Esophagus squamous epithelium (tissue), 5 donors: ENCODE data around the gene RANBP3. TPM values are rescaled to one million over a fixed set of nuclear protein-coding genes. Genes with fewer than 3 reads are reported as not detected.

ENCODE experiments used
- DNase-seq: peaks from one replicate; lab custom pipeline; 2025; lab: John Stamatoyannopoulos, UW
- H3K27ac ChIP-seq, 4 donors: fragments of 200-600 bp; sonication (generic); one replicate each; pipeline ENCODE4 v1.5.1; 2016 to 2019; ENCODE audit warnings: mild to moderate bottlenecking in 1 of 4
- H3K27me3 ChIP-seq, 4 donors: fragments of 200-600 bp; sonication (generic); 1 replicate in 3 of 4; 2 replicates in 1 of 4; pipeline versions ENCODE4 v1.5.1 to v1.6.0; 2017 to 2021; ENCODE audit warnings: antibody characterized with exemption in 1 of 4
- H3K36me3 ChIP-seq, 3 donors: fragments of 200-600 bp; sonication (generic); one replicate each; pipeline ENCODE4 v1.5.1; 2016 to 2019
- H3K4me1 ChIP-seq, 3 donors: fragments of 200-600 bp; sonication (generic); one replicate each; pipeline ENCODE4 v1.5.1; 2017 to 2019
- H3K4me3 ChIP-seq, 4 donors: fragments of 200-600 bp; sonication (generic); 1 replicate in 3 of 4; 2 replicates in 1 of 4; pipeline ENCODE4 v1.5.1; 2016 to 2019; ENCODE audit warnings: mild to moderate bottlenecking in 2 of 4, moderate library complexity in 1 of 4
- H3K9me3 ChIP-seq, 3 donors: fragments of 200-600 bp; sonication (generic); one replicate each; pipeline ENCODE4 v1.5.1; 2016 to 2019
- POLR2A ChIP-seq, 4 donors: fragments of 450-650 bp; IDR thresholded peaks; one replicate each; pipeline ENCODE4 v1.6.1; 2017; ENCODE audit warnings: antibody characterized with exemption in 4 of 4, mild to moderate bottlenecking in 4 of 4, moderate library complexity in 3 of 4
- WGBS, 2 donors: methylation state at CpG; one replicate each; pipeline ENCODE4 v1.1.5; 2018; 5-methylcytosine and 5-hydroxymethylcytosine counted together
- intact Hi-C: fragments of 100-400 bp; cut with DNase I; formaldehyde crosslinking; loops from one replicate; pipeline ENCODE4 v1.15.0; 2022
- total RNA-seq, 4 donors: library from RNA; depleted of rRNA; stranded (reverse); fragments of >200 nt; gene quantifications; one replicate each; pipeline ENCODE4 v1.1.0, GENCODE V29; 2016
- TF ChIP-seq, protein P1 (sequence below), 6 experiments: fragments of 450-650 bp in 4 of 6; fragments of 200-600 bp in 2 of 6; sonication (generic) in 2 of 6; IDR thresholded peaks; one replicate each; pipeline ENCODE4 v1.5.1; 2016 to 2019; ENCODE audit warnings: antibody characterized with exemption in 6 of 6, mild to moderate bottlenecking in 4 of 6, moderate library complexity in 4 of 6
- donor health status: DM: yes; HTN: yes; CAD: no.

Gene RANBP3
- total RNA-seq, 4 donors from 2014 or later, result 38.0 to 77.8 (median 39.6) TPM

DNA sequence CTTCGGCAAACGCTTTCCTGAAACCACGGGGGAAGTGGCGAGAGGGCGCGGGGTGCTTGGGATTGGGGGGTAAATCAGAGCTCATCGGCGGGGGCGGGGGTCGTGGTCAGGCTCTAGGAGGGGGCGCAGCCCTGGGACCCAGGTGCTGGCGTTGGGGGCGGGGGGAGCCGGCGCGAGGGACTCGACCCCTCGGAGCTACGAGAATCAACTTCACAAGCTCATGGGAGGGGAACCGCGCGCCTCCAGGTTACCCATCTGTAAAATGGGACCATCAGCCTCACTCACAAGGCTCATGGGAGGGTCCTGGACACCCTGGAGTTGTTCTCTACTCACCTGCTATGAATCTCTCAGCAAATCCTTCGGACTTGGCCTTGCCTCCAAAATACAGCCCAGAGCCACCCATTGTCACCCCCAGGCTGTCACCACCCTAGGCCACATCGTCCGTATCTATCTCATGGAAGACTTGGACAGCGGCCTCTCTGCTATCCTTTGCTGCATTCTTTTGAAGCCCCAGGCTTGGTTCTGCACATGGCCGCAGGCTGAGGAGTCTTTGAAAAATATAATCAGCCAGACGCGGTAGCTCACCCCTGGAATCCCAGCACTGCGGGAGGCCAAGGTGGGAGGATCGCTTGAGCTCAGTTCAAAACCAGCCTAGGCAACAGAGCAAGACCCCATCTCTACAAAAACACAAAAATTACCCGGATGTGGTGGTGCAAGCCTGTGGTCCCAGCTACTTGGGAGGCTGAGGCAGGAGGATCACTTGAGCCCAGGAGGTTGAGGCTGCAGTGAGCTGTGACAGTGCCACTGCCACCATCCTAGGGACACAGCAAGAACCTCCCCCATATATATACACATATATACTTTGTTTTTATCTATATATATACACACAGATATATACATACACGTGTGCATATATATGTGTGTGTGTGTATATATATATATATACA, 939 bp upstream of the RANBP3 start:
- Histone ChIP-seq H3K27me3 (no peaks in the 10 kb centered on the region), H3K9me3 (no peaks in the 10 kb centered on the region), H3K4me3 (peak overlapping the region; percentile 84 to 99 (median 88)), H3K36me3 (peaks cover 0 to 22% (median 1%) of the 10 kb centered on the region in 3 donors), H3K4me1 (peaks cover 36 to 75% (median 49%) of the 10 kb centered on the region in 3 donors), H3K27ac (peak overlapping the region; percentile 89 to 97 (median 92))
- DNase-seq, result no peak
- TF ChIP-seq POLR2A (IDR thresholded peaks at IDR 0.05), result no peak
- TF ChIP-seq, protein P1, sequence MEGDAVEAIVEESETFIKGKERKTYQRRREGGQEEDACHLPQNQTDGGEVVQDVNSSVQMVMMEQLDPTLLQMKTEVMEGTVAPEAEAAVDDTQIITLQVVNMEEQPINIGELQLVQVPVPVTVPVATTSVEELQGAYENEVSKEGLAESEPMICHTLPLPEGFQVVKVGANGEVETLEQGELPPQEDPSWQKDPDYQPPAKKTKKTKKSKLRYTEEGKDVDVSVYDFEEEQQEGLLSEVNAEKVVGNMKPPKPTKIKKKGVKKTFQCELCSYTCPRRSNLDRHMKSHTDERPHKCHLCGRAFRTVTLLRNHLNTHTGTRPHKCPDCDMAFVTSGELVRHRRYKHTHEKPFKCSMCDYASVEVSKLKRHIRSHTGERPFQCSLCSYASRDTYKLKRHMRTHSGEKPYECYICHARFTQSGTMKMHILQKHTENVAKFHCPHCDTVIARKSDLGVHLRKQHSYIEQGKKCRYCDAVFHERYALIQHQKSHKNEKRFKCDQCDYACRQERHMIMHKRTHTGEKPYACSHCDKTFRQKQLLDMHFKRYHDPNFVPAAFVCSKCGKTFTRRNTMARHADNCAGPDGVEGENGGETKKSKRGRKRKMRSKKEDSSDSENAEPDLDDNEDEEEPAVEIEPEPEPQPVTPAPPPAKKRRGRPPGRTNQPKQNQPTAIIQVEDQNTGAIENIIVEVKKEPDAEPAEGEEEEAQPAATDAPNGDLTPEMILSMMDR (IDR thresholded peaks at IDR 0.05), result no peak
- 57 to 66% methylated on average over 8 to 15 of the region's 33 CpGs for WGBS, 2 donors
- intact Hi-C loops, result no loop called here

DNA sequence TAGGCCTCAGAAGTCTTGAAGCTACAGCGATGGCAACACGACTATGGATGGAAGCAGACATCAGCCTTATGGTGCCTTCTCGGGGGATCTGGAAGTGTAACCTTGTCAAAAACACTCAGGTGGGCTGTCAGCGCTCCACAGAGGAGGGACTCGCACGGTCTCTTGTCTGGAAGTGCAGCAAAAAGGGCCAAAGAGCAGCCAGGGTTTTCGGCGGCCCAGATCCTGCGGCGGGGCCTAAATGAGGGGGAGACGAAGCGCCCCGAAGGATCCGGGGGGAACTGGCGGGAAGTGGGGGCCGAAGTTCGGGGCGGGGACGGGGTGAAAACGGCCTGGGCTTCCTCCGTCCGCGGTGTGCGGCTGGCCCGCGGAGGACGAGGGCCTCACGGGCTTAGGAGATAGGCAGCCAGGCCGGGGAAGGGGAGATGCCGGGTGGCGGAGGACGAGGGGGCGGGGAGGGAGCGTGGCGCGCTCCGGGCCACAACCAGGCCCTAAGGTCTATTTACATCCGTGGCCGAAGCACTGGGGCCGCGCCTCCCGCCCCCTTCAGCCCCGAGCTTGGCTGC, 637 bp downstream of the RANBP3 start:
- Histone ChIP-seq H3K4me1 (peaks cover 31 to 76% (median 44%) of the 10 kb centered on the region in 3 donors), H3K4me3 (peak overlapping the region; percentile 84 to 99 (median 88)), H3K9me3 (no peaks in the 10 kb centered on the region), H3K27ac (peak overlapping the region; percentile 88 to 97 (median 92)), H3K36me3 (peaks cover 0 to 37% (median 3%) of the 10 kb centered on the region in 3 donors), H3K27me3 (no peaks in the 10 kb centered on the region)
- 4% methylated on average over 11 of the region's 43 CpGs; no CpG with 5 or more reads in 1 of the 2 donors for WGBS, 2 donors
- TF ChIP-seq, protein P1 (IDR thresholded peaks at IDR 0.05), result no peak
- TF ChIP-seq POLR2A (IDR thresholded peaks at IDR 0.05), result no peak
- no peak for DNase-seq
- intact Hi-C loops, result no loop called here

DNA sequence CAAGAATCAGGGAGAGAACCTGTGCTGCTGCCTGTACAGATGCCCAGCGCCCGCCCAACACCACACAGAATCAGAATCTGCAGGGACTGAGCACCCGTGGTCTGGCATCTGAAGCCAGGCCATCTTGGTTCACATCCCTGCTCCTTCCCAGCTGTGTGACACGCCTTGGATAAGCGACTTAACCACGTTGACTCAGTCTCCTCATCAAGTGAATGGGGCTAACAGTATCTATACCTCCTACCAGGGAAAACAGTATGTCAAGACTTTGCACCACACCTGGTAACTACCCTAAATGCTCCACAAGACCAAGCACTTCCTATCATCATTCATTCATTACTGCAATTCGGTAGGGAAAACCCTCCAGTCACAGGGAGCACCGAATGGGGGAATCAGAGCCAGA, 1.2 kb downstream of the RANBP3 start:
- H3K27ac ChIP-seq, result peak overlapping the region in 3 of 4 donors; percentile 88 to 94 (median 90)
- TF ChIP-seq, protein P1 (IDR thresholded peaks at IDR 0.05), result no peak
- no peak for TF ChIP-seq POLR2A (IDR thresholded peaks at IDR 0.05)
- H3K27me3 ChIP-seq, result no peaks in the 10 kb centered on the region
- intact Hi-C loops, result no loop called here
- DNase-seq, result no peak
- 41 to 67% methylated on average over 6 to 8 of the region's 8 CpGs for WGBS, 2 donors
- peak overlapping the region; percentile 84 to 99 (median 88) for H3K4me3 ChIP-seq
- no peaks in the 10 kb centered on the region for H3K9me3 ChIP-seq
- peaks cover 31 to 78% (median 44%) of the 10 kb centered on the region in 3 donors for H3K4me1 ChIP-seq
- peaks cover 0 to 42% (median 3%) of the 10 kb centered on the region in 3 donors for H3K36me3 ChIP-seq

DNA sequence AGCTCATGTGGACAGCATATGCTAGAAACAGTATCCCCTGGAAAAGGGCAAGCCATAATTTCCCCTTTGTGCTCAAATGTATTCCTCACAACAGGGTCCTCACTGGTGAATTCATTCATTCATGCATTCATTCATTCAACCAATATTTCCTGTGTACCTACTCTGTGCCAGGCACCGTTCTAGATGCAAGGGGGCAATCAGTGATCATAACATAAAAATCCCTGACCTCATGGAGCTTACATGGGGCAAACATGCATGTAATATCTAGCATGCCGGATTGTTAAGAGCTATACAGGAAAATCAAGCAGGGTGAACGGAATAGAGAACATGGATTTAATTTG, 2.6 kb downstream of the RANBP3 start:
- Histone ChIP-seq H3K27ac (peak overlapping the region in 1 of 4 donors; percentile 24), H3K27me3 (no peaks in the 10 kb centered on the region), H3K4me3 (no peak overlapping the region), H3K9me3 (no peaks in the 10 kb centered on the region), H3K4me1 (peaks cover 31 to 88% (median 45%) of the 10 kb centered on the region in 3 donors), H3K36me3 (peaks cover 0 to 46% (median 3%) of the 10 kb centered on the region in 3 donors)
- DNase-seq, result no peak
- intact Hi-C loops, result no loop called here
- WGBS, 2 donors, result 83 to 89% methylated on average over 3 of the region's 3 CpGs
- TF ChIP-seq POLR2A (IDR thresholded peaks at IDR 0.05), result no peak
- TF ChIP-seq, protein P1 (IDR thresholded peaks at IDR 0.05), result no peak
